ENCODE results near the gene UGT1A4.

DNA sequence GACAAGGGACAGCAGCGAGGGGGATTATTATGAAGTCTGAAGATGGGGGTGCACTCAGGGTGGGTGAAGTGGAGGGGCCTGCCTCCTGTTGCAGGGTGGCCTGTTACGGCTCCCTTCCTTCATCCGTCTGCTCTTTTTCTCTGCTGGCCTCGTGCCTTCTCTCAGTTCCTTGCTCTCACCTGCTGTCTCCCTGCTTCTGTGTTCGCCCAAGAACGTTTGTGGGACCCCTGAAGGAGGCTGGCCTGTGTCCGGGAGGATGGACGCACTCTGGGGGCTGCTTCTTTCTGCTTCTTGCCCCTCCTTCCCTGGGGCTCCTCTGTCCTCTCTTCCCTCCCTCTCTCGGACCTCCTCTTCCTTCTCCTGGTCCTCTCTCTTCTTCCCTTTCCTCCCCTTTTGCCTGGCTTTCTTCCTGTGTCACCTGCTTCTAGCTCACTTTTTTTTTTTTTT, 73.4 kb downstream of the UGT1A4 start:
- TF ChIP-seq HDAC6 (IDR thresholded peaks at IDR 0.05; ENCODE audit: low read depth, low read length) (no peak), TAF1 (IDR thresholded peaks at IDR 0.05; ENCODE audit: low read depth, low read length) (no peak), JUND (IDR thresholded peaks at IDR 0.05; ENCODE audit: low read length) (no peak)
- TF ChIP-seq, protein P1, sequence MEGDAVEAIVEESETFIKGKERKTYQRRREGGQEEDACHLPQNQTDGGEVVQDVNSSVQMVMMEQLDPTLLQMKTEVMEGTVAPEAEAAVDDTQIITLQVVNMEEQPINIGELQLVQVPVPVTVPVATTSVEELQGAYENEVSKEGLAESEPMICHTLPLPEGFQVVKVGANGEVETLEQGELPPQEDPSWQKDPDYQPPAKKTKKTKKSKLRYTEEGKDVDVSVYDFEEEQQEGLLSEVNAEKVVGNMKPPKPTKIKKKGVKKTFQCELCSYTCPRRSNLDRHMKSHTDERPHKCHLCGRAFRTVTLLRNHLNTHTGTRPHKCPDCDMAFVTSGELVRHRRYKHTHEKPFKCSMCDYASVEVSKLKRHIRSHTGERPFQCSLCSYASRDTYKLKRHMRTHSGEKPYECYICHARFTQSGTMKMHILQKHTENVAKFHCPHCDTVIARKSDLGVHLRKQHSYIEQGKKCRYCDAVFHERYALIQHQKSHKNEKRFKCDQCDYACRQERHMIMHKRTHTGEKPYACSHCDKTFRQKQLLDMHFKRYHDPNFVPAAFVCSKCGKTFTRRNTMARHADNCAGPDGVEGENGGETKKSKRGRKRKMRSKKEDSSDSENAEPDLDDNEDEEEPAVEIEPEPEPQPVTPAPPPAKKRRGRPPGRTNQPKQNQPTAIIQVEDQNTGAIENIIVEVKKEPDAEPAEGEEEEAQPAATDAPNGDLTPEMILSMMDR (IDR thresholded peaks at IDR 0.05; ENCODE audit: control extremely low read depth in 1 of 3, insufficient read depth in 1 of 3, low read depth in 1 of 3, low read length in 3 of 3): no peak
